Smooth muscle cell (in vitro differentiated cells): ENCODE data around the gene B4GALNT3. TPM values are rescaled to one million over a fixed set of nuclear protein-coding genes. Genes with fewer than 3 reads are reported as not detected.

ENCODE experiments used
- DNase-seq: peaks from one replicate; lab custom pipeline; 2025; ENCODE audit not compliant: unreplicated experiment; lab: John Stamatoyannopoulos, UW
- H2AFZ ChIP-seq: fragments of 200-600 bp; sonication (generic); 2 replicates; pipeline ENCODE4 v1.6.0; 2016; ENCODE audit warnings: antibody characterized with exemption, low read depth, mild to moderate bottlenecking
- H3F3A ChIP-seq: fragments of 200-600 bp; sonication (generic); 2 replicates; pipeline ENCODE4 v1.6.0; 2017; ENCODE audit warnings: antibody characterized with exemption, low read depth
- H3K27ac ChIP-seq: fragments of 200-600 bp; sonication (generic); 2 replicates; pipeline ENCODE4 v1.5.1; 2016; ENCODE audit warnings: low read depth, mild to moderate bottlenecking
- H3K27me3 ChIP-seq: fragments of 200-600 bp; sonication (generic); 2 replicates; pipeline ENCODE4 v1.6.1; 2016; ENCODE audit warnings: low read depth, mild to moderate bottlenecking
- H3K36me3 ChIP-seq: fragments of 200-600 bp; sonication (generic); 2 replicates; pipeline ENCODE4 v1.5.1; 2016; ENCODE audit warnings: low read depth
- H3K4me1 ChIP-seq: fragments of 200-600 bp; sonication (generic); 2 replicates; pipeline ENCODE4 v1.5.1; 2016; ENCODE audit warnings: low read depth
- H3K4me2 ChIP-seq: fragments of 200-600 bp; sonication (generic); 2 replicates; pipeline ENCODE4 v1.6.0; 2016; ENCODE audit warnings: mild to moderate bottlenecking
- H3K4me3 ChIP-seq: fragments of 200-600 bp; sonication (generic); 2 replicates; pipeline ENCODE4 v1.5.1; 2016; ENCODE audit warnings: mild to moderate bottlenecking
- H3K79me2 ChIP-seq: fragments of 200-600 bp; sonication (generic); 2 replicates; pipeline ENCODE4 v1.6.0; 2016; ENCODE audit warnings: low read depth, mild to moderate bottlenecking
- H3K9ac ChIP-seq: fragments of 200-600 bp; sonication (generic); 2 replicates; pipeline ENCODE4 v1.6.0; 2016; ENCODE audit warnings: low read depth
- H3K9me3 ChIP-seq: fragments of 200-600 bp; sonication (generic); replicated peaks from 2 replicates; pipeline ENCODE4 v1.5.1; 2016; ENCODE audit warnings: low read depth
- H4K20me1 ChIP-seq: fragments of 200-600 bp; sonication (generic); 2 replicates; pipeline ENCODE4 v1.6.0; 2016; ENCODE audit warnings: low read depth
- CTCF ChIP-seq: fragments of 200-600 bp; sonication (generic); IDR thresholded peaks from 2 replicates; pipeline ENCODE4 v1.5.1; 2017; ENCODE audit warnings: borderline replicate concordance, mild to moderate bottlenecking, antibody characterized with exemption; ENCODE audit not compliant: insufficient read depth, poor library complexity, severe bottlenecking
- WGBS: methylation state at CpG from one replicate; pipeline ENCODE4 v1.1.7; 2016; ENCODE audit warnings: low lambda C conversion rate; 5-methylcytosine and 5-hydroxymethylcytosine counted together
- polyA plus RNA-seq: library from polyadenylated mRNA; unstranded; fragments of >200 nt; fragmentation: Nextera tagmentation; extraction: Ambion mirVana; gene quantifications from 2 replicates; pipeline ENCODE4 v1.2.1, GENCODE V29; 2016
- total RNA-seq: library from RNA; depleted of rRNA; stranded (reverse); fragments of >200 nt; gene quantifications from 2 replicates; pipeline ENCODE4 v1.2.3, GENCODE V29; 2014

B4GALNT3 gene
- total and polyA plus RNA-seq, 2 experiments from 2014 or later: 5.1 to 5.7 TPM

- H3K79me2 ChIP-seq: no peaks in the 10 kb centered on the region
- no peak overlapping the region for H3K9ac ChIP-seq
- peaks cover 4% of the 10 kb centered on the region for H3K9me3 ChIP-seq
- no peak for DNase-seq
- H3K4me3 ChIP-seq: no peak overlapping the region
- no peaks in the 10 kb centered on the region for H3K27me3 ChIP-seq
- no peak overlapping the region for H2AFZ ChIP-seq
- TF ChIP-seq CTCF: no peak
- H3K27ac ChIP-seq: no peak overlapping the region
- peaks cover 7% of the 10 kb centered on the region for H3K4me1 ChIP-seq
- H3K4me2 ChIP-seq: no peak overlapping the region
- H3F3A ChIP-seq: no peaks in the 10 kb centered on the region
- no peaks in the 10 kb centered on the region for H4K20me1 ChIP-seq
- peaks cover 7% of the 10 kb centered on the region for H3K36me3 ChIP-seq
Measured at GRCh38 chr12:490260-490659, 30.5 kb downstream of the B4GALNT3 start.

GRCh38 chr12:495466-495865 lies 35.7 kb downstream of the B4GALNT3 start:
- DNase-seq: no peak
- Histone ChIP-seq H3F3A (no peaks in the 10 kb centered on the region), H3K9me3 (peaks cover 4% of the 10 kb centered on the region), H3K27me3 (no peaks in the 10 kb centered on the region), H4K20me1 (no peaks in the 10 kb centered on the region), H2AFZ (no peak overlapping the region), H3K4me1 (peaks cover 24% of the 10 kb centered on the region), H3K27ac (no peak overlapping the region), H3K4me2 (no peak overlapping the region), H3K79me2 (no peaks in the 10 kb centered on the region), H3K9ac (no peak overlapping the region), H3K36me3 (no peaks in the 10 kb centered on the region), H3K4me3 (no peak overlapping the region)
- 82% methylated on average over 3 of the region's 3 CpGs for WGBS
- TF ChIP-seq CTCF: no peak

- Histone ChIP-seq H3K9ac (no peak overlapping the region), H3K4me1 (peaks cover 24% of the 10 kb centered on the region), H3K27ac (no peak overlapping the region), H3K4me2 (no peak overlapping the region), H3K79me2 (no peaks in the 10 kb centered on the region), H3K36me3 (no peaks in the 10 kb centered on the region), H3K9me3 (peaks cover 4% of the 10 kb centered on the region), H3K27me3 (no peaks in the 10 kb centered on the region), H3K4me3 (no peak overlapping the region), H3F3A (no peaks in the 10 kb centered on the region), H4K20me1 (no peaks in the 10 kb centered on the region), H2AFZ (no peak overlapping the region)
- no peak for DNase-seq
- TF ChIP-seq CTCF: no peak
- 91% methylated on average over 11 of the region's 11 CpGs for WGBS
Measured at GRCh38 chr12:496736-497135, 37.0 kb downstream of the B4GALNT3 start.

- Histone ChIP-seq H3K27ac (peak overlapping the region; percentile 56), H3K36me3 (no peaks in the 10 kb centered on the region), H2AFZ (no peak overlapping the region), H3F3A (no peaks in the 10 kb centered on the region), H3K4me3 (no peak overlapping the region), H3K9me3 (peaks cover 4% of the 10 kb centered on the region), H4K20me1 (no peaks in the 10 kb centered on the region), H3K4me2 (no peak overlapping the region), H3K4me1 (peaks cover 30% of the 10 kb centered on the region), H3K79me2 (no peaks in the 10 kb centered on the region), H3K27me3 (no peaks in the 10 kb centered on the region), H3K9ac (no peak overlapping the region)
- WGBS: 70% methylated on average over 9 of the region's 9 CpGs
- no peak for DNase-seq
- no peak for TF ChIP-seq CTCF
Measured at GRCh38 chr12:497501-498160, 37.9 kb downstream of the B4GALNT3 start.
